ENCODE data around the gene VAV1.
A peak's percentile ranks its signal among the peaks of the same experiment; 100 is the strongest.

Gene VAV1

GRCh38 chr19:6772028-6772865 lies at the start of gene VAV1:
Gene VAV1 (plus strand): TSS chr19:6772708. CDS start chr19:6772808, 100 bp downstream.
- H3K27ac ChIP-seq (ENCODE audit: extremely low read depth, low read depth, low read length), result no peak within 1 kb of the TSS
- TF ChIP-seq ZNF623 (tag by site-specific recombination; IDR thresholded peaks at IDR 0.05) (peak; percentile 99), ZNF580 (tag by site-specific recombination; IDR thresholded peaks at IDR 0.05) (0 out of 2 replicates have a peak, but pooled peaks have one; percentile 36), ZNF211 (tag by site-specific recombination; IDR thresholded peaks at IDR 0.05; ENCODE audit: low read depth) (no peak), EGR2 (tag by site-specific recombination; IDR thresholded peaks at IDR 0.05; ENCODE audit: low read depth) (peak; percentile 37; the same call in 1 of the 2 replicates), ZNF843 (tag by site-specific recombination; IDR thresholded peaks at IDR 0.05) (no peak), ZNF16 (tag by site-specific recombination; IDR thresholded peaks at IDR 0.05; ENCODE audit: low read depth) (peak; percentile 87), ZFHX2 (tag by site-specific recombination; conservative IDR thresholded peaks at IDR 0.05) (peak; percentile 57; the same call in 1 of the 2 replicates), ZNF280D (tag by site-specific recombination; IDR thresholded peaks at IDR 0.05) (peak; percentile 77; the same call in 1 of the 2 replicates), ZNF544 (tag by site-specific recombination; IDR thresholded peaks at IDR 0.05) (no peak), ZNF837 (tag by site-specific recombination; IDR thresholded peaks at IDR 0.05) (no peak)
- POLR2A ChIA-PET, result no interaction called here

GRCh38 chr19:6723108-6723618 lies 49.3 kb upstream of the VAV1 start:
- no peaks in the 10 kb centered on the region for H3K4me1 ChIP-seq (ENCODE audit: control insufficient read depth, insufficient read depth, low read length)
- H3K4me3 ChIP-seq (ENCODE audit: low read depth, low read length), result no peak overlapping the region
- ChIA-PET POLR2A (no interaction called here), CTCF (no interaction called here)
- H3K36me3 ChIP-seq (ENCODE audit: control insufficient read depth in 2 of 2, insufficient read depth in 1 of 2, low read length in 2 of 2), result no peaks in the 10 kb centered on the region
- no peaks in the 10 kb centered on the region for H3K9me3 ChIP-seq (ENCODE audit: control insufficient read depth, insufficient read depth, low read depth, low read length)
- H3K27ac ChIP-seq (ENCODE audit: extremely low read depth, low read depth, low read length), result no peak overlapping the region
- TF ChIP-seq ZNF10 (tag by site-specific recombination; IDR thresholded peaks at IDR 0.05) (no peak), ZFHX2 (tag by site-specific recombination; conservative IDR thresholded peaks at IDR 0.05) (peak; percentile 43), ZNF654 (tag by site-specific recombination; IDR thresholded peaks at IDR 0.05; ENCODE audit: low read depth) (no peak), PRDM4 (tag by site-specific recombination; IDR thresholded peaks at IDR 0.05) (peak; percentile 54; the same call in 1 of the 2 replicates), GFI1B (tag by site-specific recombination; IDR thresholded peaks at IDR 0.05) (no peak), ZNF114 (tag by site-specific recombination; IDR thresholded peaks at IDR 0.05) (no peak), ZNF350 (tag by site-specific recombination; IDR thresholded peaks at IDR 0.05) (no peak), ZNF157 (tag by site-specific recombination; IDR thresholded peaks at IDR 0.05) (no peak), ZNF16 (tag by site-specific recombination; IDR thresholded peaks at IDR 0.05; ENCODE audit: low read depth) (no peak), PRDM2 (tag by site-specific recombination; IDR thresholded peaks at IDR 0.05; ENCODE audit: borderline replicate concordance) (no peak), SP7 (tag by site-specific recombination; IDR thresholded peaks at IDR 0.05) (no peak), KLF1 (tag by site-specific recombination; IDR thresholded peaks at IDR 0.05) (0 out of 2 replicates have a peak, but pooled peaks have one; percentile 25), EGR2 (tag by site-specific recombination; IDR thresholded peaks at IDR 0.05; ENCODE audit: low read depth) (0 out of 2 replicates have a peak, but pooled peaks have one; percentile 6)

More at GRCh38 chr19:6772028-6772865, at the start of gene VAV1:
- Histone ChIP-seq H3K4me1 (ENCODE audit: control insufficient read depth, insufficient read depth, low read length) (no peaks in the 10 kb centered on the region; the same call in 1 of the 2 replicates), H3K4me3 (ENCODE audit: low read depth, low read length) (no peak within 1 kb of the TSS), H3K9me3 (ENCODE audit: control insufficient read depth, insufficient read depth, low read depth, low read length) (no peaks in the 10 kb centered on the region), H3K36me3 (ENCODE audit: control insufficient read depth in 2 of 2, insufficient read depth in 1 of 2, low read length in 2 of 2) (no peaks in the 10 kb centered on the region)
- CTCF ChIA-PET, result interaction anchor here (0.6 to 1.8 kb wide), 5 partner anchors 35 to 255 kb away, joined by 3 to 9 read pairs (median 4); partner anchors contain the start of gene GPR108

Data from HEK293 (cell line).